HEK293 (cell line): ENCODE results near the gene INCA1.

ENCODE experiments used
- SP7 ChIP-seq: fragments of 450-650 bp; formaldehyde crosslinking; IDR thresholded peaks from 2 replicates; pipeline ENCODE4 v1.5.1; 2016; ENCODE audit warnings: missing biosample characterization, missing genetic modification characterization
- TCF7L2 ChIP-seq: IDR thresholded peaks from 2 replicates; pipeline ENCODE4 v1.6.1; 2011; ENCODE audit warnings: low read depth, mild to moderate bottlenecking, inconsistent platforms, low read length, moderate library complexity, borderline replicate concordance
- ZNF133 ChIP-seq: fragments of 450-650 bp; formaldehyde crosslinking; IDR thresholded peaks from 2 replicates; pipeline ENCODE4 v1.5.1; 2016; ENCODE audit warnings: missing biosample characterization, missing genetic modification characterization
- TF ChIP-seq, protein P1 (sequence below): fragments of 450-650 bp; formaldehyde crosslinking; IDR thresholded peaks from 2 replicates; pipeline ENCODE4 v1.5.1; 2016; ENCODE audit warnings: missing biosample characterization, missing genetic modification characterization
- TF ChIP-seq, protein P2 (sequence below): fragments of 450-650 bp; formaldehyde crosslinking; IDR thresholded peaks from 2 replicates; pipeline ENCODE4 v1.5.1; 2016; ENCODE audit warnings: missing biosample characterization, missing genetic modification characterization
- TF ChIP-seq, protein P3 (sequence below): IDR thresholded peaks from 2 replicates; pipeline ENCODE4 v1.6.1; 2011; ENCODE audit warnings: mild to moderate bottlenecking, low read depth, low read length, borderline replicate concordance
- TF ChIP-seq, protein P4 (sequence below): fragments of 450-650 bp; formaldehyde crosslinking; IDR thresholded peaks from 2 replicates; pipeline ENCODE4 v1.5.1; 2016; ENCODE audit warnings: missing biosample characterization, missing genetic modification characterization

DNA sequence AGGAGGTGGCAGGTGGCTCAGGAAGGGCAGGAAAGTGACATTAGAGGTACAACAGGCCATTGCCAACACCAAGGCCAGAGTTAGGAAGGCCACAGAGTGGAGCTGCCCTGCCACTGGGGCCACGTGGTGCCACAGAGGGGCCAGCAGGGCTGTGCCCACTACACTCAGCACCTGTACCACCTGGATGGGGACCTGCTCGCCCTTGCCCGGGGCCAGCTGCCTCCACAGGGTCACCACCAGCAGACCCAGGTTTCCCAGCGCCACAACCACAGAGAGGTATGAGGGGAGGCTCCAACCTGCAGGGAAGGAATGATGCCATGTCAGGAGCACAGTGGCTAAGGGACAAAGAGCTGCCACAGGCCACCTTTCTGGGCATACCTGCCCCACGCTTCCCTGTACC lies 36.7 kb upstream of the INCA1 start:
- TF ChIP-seq, protein P1, sequence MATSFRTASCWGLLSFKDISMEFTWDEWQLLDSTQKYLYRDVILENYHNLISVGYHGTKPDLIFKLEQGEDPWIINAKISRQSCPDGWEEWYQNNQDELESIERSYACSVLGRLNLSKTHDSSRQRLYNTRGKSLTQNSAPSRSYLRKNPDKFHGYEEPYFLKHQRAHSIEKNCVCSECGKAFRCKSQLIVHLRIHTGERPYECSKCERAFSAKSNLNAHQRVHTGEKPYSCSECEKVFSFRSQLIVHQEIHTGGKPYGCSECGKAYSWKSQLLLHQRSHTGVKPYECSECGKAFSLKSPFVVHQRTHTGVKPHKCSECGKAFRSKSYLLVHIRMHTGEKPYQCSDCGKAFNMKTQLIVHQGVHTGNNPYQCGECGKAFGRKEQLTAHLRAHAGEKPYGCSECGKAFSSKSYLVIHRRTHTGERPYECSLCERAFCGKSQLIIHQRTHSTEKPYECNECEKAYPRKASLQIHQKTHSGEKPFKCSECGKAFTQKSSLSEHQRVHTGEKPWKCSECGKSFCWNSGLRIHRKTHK (tag by site-specific recombination) = no peak
- TF ChIP-seq, protein P2, sequence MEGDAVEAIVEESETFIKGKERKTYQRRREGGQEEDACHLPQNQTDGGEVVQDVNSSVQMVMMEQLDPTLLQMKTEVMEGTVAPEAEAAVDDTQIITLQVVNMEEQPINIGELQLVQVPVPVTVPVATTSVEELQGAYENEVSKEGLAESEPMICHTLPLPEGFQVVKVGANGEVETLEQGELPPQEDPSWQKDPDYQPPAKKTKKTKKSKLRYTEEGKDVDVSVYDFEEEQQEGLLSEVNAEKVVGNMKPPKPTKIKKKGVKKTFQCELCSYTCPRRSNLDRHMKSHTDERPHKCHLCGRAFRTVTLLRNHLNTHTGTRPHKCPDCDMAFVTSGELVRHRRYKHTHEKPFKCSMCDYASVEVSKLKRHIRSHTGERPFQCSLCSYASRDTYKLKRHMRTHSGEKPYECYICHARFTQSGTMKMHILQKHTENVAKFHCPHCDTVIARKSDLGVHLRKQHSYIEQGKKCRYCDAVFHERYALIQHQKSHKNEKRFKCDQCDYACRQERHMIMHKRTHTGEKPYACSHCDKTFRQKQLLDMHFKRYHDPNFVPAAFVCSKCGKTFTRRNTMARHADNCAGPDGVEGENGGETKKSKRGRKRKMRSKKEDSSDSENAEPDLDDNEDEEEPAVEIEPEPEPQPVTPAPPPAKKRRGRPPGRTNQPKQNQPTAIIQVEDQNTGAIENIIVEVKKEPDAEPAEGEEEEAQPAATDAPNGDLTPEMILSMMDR (tag by site-specific recombination) = no peak
- TF ChIP-seq, protein P3, sequence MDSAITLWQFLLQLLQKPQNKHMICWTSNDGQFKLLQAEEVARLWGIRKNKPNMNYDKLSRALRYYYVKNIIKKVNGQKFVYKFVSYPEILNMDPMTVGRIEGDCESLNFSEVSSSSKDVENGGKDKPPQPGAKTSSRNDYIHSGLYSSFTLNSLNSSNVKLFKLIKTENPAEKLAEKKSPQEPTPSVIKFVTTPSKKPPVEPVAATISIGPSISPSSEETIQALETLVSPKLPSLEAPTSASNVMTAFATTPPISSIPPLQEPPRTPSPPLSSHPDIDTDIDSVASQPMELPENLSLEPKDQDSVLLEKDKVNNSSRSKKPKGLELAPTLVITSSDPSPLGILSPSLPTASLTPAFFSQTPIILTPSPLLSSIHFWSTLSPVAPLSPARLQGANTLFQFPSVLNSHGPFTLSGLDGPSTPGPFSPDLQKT = no peak
- TF ChIP-seq SP7 (tag by site-specific recombination) = no peak
- TF ChIP-seq TCF7L2 = no peak
- no peak for TF ChIP-seq ZNF133
- TF ChIP-seq, protein P4, sequence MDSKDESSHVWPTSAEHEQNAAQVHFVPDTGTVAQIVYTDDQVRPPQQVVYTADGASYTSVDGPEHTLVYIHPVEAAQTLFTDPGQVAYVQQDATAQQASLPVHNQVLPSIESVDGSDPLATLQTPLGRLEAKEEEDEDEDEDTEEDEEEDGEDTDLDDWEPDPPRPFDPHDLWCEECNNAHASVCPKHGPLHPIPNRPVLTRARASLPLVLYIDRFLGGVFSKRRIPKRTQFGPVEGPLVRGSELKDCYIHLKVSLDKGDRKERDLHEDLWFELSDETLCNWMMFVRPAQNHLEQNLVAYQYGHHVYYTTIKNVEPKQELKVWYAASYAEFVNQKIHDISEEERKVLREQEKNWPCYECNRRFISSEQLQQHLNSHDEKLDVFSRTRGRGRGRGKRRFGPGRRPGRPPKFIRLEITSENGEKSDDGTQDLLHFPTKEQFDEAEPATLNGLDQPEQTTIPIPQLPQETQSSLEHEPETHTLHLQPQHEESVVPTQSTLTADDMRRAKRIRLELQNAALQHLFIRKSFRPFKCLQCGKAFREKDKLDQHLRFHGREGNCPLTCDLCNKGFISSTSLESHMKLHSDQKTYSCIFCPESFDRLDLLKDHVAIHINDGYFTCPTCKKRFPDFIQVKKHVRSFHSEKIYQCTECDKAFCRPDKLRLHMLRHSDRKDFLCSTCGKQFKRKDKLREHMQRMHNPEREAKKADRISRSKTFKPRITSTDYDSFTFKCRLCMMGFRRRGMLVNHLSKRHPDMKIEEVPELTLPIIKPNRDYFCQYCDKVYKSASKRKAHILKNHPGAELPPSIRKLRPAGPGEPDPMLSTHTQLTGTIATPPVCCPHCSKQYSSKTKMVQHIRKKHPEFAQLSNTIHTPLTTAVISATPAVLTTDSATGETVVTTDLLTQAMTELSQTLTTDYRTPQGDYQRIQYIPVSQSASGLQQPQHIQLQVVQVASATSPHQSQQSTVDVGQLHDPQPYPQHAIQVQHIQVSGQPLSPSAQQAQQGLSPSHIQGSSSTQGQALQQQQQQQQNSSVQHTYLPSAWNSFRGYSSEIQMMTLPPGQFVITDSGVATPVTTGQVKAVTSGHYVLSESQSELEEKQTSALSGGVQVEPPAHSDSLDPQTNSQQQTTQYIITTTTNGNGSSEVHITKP = no peak
